GM18870 (cell line): Measurements from ENCODE around the gene IL36RN.
"Not testable (repeated sequence)": the region's sequence is repeated elsewhere in the genome, so short reads cannot be mapped to it uniquely, and the experiment has no call there.

Experiments used
- ATAC-seq: cut with Tn5 transposase; IDR thresholded peaks from one replicate; pipeline ENCODE4 v1.9.1; 2021; ENCODE audit warnings: moderate library complexity; ENCODE audit not compliant: unreplicated experiment

The IL36RN gene

DNA sequence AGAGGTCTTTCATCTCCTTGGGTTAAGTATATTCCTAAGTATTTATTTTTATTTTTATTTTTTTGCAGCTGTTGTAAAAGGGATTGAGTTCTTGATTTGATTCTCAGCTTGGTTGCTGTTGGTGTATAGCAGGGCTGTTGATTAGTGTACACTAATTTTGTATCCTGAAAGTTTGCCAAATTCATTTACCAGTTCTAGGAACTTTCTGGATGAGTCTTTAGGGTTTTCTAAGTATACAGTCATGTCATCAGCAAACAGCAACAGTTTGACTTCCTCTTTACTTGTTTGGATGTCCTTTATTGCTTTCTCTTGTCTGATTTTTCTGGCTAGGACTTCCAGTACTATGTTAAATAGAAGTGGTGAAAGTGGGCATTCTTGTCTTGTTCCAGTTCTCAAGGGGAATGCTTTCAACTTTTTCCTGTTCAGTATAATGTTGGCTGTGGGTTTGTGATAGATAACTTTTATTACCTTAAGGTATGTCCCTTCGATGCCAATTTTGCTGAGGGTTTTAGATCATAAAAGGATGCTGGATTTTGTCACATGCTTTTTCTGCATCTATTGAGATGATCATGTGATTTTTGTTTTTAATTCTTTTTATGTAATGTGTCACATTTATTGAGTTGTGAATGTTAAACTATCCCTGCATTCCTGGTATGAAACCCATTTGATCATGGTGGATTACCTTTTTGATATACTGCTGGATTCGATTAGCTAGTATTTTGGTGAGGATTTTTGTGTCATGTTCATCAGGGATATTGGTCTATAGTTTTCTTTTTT lies 38.0 kb downstream of the IL36RN start:
- not testable (repeated sequence) for ATAC-seq

DNA sequence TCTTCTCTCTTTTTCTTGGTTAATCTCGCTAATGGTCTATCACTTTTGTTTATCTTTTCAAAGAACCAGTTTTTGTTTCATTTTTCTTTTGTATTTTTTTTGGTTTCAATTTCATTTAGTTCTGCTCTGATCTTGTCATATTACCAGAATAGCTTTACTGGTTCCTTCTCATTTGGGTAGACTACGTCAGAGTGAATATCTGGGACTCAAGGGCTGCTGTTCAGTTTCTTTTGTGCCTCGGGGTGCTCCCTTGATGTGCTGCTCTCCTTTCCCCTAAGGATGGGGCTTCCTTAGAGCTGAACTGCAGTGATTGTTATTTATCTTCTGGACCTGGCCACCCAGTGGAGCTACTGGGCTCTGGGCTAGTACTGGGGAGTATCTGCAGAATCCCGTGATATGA lies 39.0 kb downstream of the IL36RN start:
- no peak for ATAC-seq

DNA sequence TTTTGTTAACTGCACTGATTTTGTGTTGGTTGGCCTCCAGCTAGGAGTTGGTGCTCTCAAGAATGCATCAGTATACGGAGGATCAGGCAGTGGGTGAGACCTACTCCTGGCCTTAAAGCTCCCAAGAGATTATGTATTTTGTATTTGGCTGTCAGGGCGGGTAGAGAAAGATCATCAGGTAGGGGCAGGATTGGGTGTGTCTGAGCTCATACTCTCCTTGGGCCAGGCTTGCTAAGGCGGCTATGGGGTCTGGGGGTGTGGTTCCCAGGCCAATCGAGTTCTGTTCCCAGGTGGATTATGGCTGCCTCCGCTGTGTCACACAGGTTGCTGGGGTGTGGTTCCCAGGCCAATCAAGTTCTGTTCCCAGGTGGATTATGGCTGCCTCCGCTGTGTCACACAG lies 39.5 kb downstream of the IL36RN start:
- ATAC-seq: no peak

DNA sequence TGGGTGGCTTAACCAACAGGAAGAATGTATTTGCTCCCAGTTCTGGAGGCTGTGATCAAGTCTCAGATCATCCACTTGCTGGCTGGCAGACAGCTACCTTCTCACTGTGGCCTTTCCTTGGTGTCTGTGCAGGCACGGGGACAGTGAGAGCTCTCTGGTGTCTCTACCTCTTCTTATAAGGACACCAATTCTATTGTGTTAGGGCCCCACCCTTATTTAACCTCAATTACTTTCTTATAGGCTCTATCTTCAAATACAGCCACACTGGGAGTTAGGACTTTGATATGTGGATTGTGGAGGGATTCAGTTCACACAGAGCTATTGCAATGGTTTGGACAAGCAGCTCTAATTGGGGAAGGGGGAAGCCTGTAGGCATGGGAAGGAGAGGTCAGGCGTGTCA lies 43.1 kb downstream of the IL36RN start:
- ATAC-seq: no peak

DNA sequence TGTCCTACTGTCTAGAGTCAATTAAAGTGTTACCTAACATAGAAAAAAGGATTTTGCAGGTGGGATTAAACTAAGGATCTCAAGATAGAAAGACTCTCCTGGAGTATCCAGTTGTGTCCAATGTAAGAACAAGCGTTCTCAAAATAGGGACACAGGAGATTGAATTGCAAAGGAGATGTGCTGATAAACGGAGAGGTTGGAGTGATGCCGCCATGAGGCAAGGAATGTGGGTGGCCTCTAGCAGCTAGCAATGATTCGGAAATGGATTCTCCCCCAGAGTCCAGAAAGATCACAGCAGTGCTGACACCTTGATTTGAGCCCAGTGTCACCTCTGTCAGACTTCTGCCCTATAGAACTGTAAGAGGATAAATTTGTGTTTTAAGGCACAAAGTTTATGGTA lies 44.3 kb downstream of the IL36RN start:
- no peak for ATAC-seq

DNA sequence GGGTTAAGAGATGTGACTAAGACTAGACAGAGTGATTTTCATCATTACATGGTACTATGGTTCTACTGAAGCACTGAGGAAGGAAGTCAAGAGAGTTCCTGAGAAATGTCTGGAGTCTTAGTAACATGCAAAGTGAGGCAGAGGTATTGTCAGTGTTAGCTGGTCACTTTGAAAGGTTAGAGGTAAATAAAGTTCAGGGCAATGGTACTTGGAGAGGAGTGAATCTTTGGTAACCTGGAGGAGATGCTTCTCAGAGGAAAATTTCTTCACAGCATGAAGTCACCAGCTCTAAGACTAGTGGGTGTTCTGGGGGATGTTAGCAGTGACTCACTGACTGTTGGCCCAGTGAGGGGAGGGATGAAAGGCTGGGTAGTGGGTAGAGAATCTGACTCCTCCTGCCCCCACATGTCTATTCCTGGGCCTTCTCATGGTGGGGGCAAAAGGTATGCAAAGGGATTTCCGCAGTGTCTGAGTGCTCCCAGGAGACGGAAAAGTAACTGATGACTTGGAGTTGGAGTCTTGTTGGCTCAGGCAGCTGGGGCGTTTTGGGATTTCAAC lies 45.1 kb downstream of the IL36RN start:
- no peak for ATAC-seq

DNA sequence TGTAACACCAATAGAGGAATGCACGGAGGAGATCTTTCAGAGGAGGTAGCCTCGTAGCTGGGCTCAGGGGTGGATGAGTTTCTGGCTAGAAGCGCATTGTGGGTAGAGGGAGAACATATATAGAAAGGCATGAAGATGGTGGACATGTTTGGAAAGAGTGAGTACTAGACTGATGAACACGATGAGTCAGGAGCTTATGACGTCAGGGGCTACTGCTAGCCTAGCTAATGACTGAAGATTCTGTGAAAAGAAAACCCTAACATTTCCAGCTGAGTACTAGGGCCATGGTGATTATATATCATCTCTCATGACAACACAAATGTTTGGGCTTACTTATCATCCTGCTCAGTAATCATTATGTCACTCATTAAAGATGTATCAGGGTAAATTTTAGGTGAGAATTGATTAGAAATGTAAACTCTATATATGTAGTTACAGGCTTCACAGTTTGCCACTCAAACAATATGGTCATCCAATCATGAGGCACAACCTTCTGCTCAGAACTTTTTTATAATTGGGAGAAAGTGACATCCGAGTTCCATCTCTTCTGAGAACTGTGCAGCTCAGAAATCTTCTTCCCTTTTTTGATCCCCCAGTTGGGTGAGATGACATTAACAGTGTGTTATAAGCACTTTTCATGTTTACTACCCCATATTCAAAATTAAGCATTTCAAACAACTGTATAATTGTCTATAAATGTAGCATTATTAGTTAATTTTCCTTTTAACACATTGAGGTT lies 46.2 kb downstream of the IL36RN start:
- no peak for ATAC-seq

DNA sequence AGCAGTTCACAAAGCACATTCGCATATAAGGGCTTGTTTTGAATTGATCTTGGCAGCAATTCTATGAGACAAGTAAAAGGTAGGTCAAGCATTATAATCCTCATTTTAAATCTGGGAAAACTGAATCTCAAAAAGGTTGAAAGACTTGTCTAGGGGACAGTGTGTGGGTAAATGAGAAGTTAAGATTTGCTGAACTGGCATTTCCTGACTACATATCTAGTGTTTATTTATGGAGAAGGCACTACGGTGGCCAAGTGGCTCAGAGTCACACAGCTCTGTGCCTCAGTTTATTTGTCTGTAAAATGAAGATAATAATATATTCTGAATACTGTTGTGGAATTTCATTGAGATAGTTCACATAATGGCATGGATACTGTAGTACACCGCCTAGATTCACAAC lies 52.1 kb downstream of the IL36RN start:
- no peak for ATAC-seq

DNA sequence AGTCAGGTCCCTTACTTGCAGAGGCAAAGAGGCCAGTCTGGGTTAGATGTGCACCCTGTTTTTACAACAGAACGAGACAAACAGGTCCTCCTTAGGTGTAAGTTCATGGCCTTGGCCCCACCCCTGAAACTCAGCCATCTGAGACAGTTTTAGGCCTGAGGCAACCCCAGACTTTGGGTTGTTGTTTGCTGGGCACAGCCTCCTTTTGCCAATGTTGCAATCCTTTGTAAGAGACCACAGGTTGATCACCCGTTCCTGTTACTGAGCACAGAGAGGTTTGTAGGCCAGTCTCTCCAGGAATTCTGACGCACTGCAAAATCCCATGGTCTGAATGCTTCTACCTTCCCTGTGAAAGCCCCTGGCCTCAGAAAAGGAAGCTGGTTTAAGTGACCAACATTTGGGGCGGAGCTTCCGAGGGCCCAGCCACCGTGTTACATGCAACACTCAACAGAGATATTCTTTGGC lies 52.9 kb downstream of the IL36RN start:
- no peak for ATAC-seq

DNA sequence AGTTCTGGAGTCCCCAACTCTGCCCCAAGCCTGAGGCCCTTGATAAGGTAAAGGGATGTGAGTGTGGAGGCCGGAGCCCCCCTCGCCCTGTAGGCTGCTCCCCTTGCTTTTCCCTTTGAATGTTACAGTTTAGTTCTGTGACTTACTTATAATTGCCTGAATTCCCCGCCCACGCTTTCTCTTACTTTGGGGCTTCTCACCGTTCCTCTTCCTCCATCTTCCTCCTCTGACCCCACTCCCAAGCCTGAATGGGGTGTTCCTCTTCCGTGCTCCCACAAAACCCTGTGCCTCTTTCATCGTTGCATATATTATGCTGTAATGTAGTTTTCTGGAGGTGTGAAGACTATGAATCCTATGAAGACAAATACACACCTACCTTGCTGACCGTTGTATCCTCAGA lies 53.4 kb downstream of the IL36RN start:
- ATAC-seq: no peak

DNA sequence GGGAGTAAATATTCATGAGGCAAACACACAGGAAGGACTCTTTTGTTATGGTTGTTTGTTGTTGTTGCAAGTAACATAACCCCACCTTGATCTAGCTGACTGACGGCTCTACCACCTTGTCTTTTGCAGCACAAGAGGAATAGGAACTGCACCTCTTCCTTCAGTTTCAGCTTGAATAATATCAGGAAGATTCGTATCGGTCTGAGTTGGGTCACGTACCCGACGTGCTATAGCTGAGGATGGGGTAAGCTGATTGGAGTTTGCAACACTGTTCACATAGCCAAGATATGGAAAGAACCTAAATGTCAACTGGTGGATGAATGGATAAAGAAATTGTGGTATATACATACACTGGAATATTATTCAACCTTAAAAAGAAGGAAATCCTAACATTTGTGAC lies 53.9 kb downstream of the IL36RN start:
- no peak for ATAC-seq

DNA sequence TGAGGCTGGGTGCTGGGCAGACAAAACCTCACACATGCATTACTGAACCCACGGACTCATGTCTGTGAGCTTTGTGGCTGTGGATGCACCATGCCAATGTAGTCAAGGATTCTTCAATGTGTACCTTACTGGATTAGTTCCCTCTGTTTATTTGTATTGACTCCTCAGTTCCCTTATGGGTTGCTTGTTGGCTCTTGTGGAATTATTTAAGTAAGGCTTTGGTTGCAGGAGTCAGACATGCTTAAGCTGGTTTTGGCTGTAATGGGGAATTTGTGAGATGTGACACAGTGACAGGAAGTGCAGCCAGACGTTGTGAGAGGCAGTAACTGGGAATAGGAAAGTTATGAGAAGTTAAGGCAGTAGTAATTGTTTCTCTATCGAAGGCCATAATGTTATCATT lies 54.8 kb downstream of the IL36RN start:
- no peak for ATAC-seq
